ENCODE data around the gene WNT1.

WNT1 gene

DNA sequence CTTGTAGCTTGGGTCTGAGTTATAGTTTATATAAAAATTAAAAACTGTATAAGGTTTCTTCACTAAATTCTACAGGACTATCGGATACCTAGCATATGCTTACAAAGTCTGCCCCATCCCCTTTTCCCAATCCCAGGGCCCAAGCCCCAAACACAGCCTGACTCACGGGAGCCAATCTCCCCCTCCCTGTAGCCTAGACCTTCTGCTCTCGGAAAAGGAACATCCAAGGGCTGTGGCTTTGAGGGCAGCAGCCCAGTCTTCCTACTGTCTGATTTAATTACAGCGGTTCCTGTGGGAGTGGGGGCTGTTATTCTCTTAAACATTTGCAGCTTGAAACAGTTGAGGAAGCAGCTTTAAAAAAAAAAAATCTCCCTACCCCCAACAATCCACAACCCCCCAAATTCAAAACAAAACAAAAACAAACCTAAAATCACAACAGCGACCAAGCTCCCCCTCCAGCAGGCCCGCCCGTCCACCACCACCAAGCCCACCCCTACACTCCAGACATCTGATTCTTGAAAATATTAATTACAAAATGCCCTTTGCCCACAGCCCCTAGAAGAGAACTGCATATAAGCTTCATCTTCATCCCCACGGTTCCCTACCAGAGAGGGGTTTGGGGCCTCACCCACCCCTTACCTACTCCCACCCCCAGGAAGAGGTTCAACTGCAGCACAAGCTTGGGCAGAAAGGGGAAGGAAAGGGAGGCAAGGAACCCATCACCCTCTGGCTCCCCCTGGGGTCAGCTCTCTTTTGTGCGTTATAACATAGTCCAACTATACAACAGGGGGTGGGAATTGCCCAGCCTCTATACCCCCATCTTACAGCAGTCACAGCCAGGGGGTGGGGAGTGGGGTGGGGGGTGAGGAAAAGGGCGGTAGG lies 41.6 kb downstream of the WNT1 start:
- peak in 3 of 42 donors; percentile 13 to 37 (median 29) for DNase-seq

DNA sequence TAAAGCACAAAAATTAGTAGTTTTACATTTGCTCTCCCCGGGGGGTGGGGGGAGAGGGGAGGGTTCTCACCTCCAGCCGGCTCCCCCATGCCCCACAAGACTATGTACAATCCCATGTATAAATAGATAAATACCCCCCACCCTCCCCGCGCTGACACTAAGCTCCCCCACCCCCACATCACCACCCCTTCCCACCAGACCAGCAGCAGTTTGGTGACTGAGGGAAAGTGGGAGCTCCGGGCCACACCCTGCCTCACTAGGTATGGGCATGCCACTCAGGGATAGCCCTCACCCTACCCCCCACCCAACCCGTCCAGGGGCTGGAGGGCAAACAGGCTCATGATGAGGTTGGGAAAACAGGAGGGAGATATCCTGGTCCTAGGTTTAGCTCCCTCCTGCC lies 42.3 kb downstream of the WNT1 start:
- intact Hi-C loops (cut with DNase I) = no loop called here
- DNase-seq = no peak

More for the DNA sequence above, 41.6 kb downstream of the WNT1 start:
- intact Hi-C loops (cut with DNase I) = no loop called here

DNA sequence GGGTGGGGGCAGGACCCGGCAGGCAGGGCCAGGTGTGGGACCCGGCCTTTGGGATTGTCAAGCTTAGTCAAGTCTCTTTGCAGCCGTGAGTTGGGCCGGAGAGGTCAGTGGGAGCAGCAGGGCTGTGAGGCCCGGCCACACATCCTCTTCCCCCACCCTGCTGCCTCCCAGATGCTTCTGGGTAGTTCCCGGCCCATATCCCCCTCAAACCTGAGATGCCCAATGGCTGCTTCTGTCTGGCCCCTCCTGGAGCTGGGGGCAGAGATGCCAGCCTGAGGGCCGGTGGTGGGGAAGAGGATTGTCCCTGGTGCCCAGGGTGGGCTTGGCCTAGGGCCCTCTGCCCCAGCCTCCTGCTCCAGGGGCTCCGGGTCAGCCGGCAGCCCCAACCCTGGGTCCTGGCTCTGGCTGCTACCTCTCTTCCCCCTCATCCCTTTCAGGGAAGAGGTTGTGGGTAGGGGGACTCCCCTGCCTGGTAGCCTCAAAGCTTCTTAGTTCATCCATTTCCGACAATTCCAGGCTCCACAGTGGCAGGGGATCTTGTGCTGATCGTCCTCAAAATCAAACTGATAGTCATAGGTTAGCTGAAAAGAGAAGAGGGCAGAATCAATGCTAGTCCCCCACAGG lies 43.3 kb downstream of the WNT1 start:
- peak in 1 of 42 donors; percentile 19 for DNase-seq
- intact Hi-C loops (cut with DNase I) = no loop called here

DNA sequence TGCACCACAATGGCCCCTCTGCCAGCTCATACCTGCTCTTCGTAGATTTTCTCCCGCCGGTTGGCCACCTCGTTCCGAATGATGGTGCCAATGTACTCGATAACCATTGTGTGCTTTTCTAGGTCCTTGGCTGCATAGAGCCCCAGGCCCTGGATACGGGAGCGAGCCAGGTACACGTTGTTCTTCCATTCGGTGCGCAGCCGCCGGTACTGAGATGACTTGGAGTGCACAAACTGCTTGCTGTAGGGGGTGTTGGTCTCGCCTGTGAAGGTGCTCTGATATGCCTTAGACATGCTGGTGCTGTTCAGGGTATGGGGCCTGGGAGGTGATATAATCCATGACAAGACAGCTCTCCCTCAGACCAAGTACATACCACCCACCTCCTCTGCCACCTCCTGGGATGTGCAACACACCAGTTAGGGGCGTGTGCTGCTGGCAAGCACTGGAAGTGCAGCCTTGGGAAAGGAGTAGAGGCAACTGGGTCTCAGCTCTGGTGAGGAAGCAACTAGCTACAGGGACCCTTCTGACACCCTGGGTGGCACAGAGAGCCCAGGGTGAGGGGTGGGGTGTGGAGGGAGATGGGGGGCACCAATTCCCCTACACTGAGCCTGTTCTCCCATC lies 44.5 kb downstream of the WNT1 start:
- intact Hi-C loops (cut with DNase I) = no loop called here
- DNase-seq = peak in 4 of 42 donors; percentile 10 to 42 (median 34)

DNA sequence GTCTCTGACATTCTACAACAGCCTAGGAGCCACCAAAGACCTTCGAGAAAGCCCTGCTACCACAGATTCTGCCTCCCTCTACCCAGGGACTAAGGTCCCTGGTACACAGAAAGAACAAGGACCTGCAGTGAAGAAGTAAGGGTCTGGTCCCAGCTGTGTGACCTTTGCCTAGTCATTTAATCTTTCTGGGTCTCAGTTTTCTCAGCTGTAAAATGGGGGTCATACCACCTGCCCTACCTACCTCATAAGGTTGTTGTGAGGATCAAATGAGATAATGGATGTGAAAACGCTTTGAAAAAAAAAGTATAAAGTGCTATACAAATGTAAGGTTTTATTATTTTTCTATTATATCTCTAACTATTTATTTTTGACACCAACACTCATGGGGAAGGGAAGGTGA lies 45.7 kb downstream of the WNT1 start:
- intact Hi-C loops (cut with DNase I) = no loop called here

DNA sequence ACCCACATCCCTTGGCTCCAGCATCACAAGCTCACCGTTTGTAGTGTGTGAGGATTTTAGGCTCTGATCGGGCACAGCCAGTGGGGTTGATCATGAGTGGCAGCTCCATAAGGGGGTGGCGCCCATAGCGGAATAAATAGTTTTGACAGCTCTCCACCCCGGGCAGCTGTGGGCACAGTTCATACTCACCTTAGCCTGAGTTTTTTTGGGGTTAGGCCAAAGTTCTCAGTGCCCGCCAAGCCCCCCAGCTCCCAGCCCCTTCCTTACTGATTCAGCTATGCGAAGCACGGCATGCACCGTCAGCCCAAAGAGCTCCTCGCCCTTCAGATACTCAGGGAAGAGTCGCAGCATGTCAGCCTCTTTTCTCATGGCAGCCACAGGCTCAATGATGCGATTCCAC lies 46.4 kb downstream of the WNT1 start:
- no peak for DNase-seq
- intact Hi-C loops (cut with DNase I) = no loop called here

More for the DNA sequence above, 45.7 kb downstream of the WNT1 start:
- DNase-seq = no peak

DNA sequence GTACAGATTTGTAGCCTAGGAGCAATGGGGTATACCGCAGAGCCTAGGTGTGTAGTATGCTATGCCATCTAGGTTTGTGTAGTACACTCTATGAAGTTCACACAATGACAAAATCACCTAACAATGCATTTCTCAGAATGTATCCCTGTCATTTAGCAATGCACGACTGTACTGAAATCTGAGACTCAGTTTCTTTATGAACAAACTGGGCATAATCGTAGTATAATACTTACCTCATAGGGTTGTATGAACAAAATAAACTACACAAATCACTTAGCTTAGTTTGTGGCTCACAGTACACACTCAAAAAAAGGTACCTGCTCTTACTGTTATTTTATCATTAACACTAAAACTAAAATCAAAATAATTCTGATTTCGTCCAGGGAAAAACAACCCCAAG lies 47.3 kb downstream of the WNT1 start:
- no peak for DNase-seq
- intact Hi-C loops (cut with DNase I) = no loop called here

DNA sequence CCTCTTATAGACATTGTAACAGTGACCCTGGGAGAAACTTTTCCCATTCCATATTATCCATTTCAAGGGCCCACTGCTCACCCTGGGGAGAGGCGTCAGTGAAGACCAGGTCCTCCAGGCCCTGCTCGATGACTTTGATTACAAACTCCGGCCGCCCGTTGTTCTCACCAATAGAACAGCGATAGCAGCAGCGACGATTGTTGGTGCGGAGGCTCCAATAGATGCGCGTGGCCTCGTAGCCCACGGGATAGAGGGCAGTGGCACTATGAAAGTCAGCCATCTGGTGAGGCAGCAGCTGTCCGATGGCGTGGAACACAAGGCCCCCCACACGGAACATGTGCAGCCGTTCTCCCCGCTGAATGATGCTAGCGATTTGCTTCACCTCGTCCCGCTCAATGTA lies 48.0 kb downstream of the WNT1 start:
- intact Hi-C loops (cut with DNase I) = no loop called here
- no peak for DNase-seq

DNA sequence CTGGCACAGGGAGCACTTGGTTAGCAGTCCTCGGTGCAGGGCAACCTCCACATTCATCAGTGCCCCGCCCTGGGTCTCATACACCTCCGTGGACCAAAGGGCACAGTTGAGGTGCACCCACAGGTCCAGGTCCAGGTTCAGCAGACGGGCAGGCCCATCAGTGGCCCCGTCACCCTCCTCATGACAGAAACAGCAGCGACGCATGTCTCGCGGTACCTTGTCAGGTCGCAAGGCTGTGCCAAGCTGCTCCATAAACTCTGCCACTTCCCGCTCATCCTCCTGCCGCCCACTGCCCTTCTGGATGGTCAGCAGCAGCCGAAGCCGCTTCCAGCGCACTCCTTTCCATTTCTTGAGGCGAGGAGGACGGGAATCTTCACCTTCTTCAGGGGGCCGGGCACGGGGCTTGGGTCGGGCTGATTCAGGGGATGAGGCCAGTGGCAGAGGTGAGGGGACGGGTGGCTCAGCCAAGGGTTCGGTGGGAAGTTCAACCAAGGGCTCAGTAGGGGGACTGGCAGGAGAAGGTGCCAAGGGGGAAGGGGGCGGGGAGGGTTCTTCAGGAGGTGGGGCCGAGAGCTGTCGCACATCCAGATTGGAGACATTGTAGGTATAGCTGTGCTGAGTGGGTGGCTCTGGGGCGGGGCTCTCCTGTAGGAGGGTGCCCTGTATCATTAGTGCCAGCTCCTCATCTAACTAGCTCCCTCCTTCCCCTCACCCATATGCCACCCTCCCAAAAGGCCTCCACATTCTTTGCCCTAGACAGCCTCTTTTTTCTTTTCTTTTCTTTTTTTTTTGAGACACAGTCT lies 48.8 kb downstream of the WNT1 start:
- intact Hi-C loops (cut with DNase I) = no loop called here

DNA sequence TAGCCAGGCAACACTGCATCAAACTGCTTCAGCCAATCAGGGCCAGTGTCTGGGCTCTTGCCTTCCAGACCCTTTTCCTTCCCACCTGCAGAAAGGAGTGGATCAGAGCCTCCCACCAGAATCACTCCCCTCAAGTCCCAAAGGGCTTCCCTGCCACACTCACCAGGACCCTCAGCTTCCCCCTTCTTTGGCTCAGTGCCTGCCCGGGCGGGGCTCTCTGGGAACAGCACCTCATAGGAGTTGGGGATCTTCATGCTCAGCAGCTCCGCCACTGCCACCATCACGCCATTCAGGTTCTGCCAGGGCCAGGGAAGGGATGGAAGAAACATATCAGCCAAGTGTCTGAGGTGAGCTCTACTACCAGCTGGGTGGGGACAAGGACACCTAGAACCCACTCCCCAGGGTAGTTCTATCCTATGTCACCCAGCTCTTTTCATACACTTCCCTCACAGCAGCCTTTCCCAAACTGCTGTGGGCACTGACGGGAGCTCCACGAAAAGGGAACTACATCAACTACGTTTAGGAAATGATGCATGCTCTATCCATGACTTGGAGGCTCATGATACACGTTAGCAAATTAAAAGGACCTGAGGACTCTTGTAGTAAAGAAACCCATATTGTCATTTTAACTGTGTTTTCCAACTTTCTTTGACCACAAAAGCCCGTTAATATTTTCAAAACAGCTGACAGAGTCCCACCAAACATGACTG lies 49.9 kb downstream of the WNT1 start:
- intact Hi-C loops (cut with DNase I) = no loop called here
- DNase-seq = peak in 1 of 42 donors; percentile 3

More for the DNA sequence above, 48.8 kb downstream of the WNT1 start:
- DNase-seq = peak in 36 of 42 donors; percentile 24 to 86 (median 58)

DNA sequence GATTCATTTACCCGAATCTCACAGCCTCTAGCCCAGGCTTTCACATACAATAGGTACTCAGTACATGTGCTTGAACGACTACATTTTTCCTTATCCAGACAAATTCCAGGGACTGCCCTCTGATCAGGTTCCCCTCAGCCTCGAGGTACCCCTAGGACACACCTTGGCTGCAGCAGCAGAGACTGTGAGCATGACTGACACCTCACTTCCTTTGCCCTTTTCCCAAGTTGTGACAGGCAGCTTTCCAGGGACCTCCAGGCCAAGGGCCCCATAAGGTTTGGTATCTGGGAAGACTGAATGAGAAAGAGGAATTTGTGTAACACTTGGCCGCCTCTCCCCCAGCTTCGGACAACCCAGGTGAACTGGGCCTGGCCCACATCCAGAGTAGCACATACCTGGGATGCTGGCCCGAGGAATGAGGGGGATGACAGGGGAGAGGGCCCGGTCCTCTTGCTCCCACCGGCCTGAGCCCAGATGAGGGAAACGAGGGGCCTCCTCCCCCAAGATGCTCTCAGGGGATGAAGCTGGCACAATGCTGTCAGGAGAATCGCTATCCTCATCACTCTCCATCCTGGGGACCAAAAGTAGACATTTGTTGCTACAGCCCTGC lies 50.6 kb downstream of the WNT1 start:
- no peak for DNase-seq
- intact Hi-C loops (cut with DNase I) = no loop called here

DNA sequence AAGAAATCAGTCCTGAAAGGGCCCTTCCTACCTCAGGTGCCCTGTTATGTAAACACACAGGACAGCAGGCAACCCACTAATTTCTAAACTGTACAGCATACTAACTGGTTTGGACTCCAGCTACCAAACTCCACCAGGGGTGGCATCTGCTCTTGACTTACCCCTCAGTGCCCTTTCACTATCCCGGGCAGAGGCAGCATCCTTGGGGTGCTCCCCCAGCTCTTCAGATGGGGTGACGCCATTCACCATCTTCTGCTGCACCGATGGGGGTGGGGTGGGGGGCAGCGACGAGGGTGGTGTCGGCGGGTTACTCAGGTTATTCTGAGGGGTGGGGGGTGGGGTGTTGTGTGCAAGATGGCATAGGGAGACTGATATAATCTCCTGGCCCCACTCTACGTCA lies 52.0 kb downstream of the WNT1 start:
- no peak for DNase-seq
- intact Hi-C loops (cut with DNase I) = no loop called here

DNA sequence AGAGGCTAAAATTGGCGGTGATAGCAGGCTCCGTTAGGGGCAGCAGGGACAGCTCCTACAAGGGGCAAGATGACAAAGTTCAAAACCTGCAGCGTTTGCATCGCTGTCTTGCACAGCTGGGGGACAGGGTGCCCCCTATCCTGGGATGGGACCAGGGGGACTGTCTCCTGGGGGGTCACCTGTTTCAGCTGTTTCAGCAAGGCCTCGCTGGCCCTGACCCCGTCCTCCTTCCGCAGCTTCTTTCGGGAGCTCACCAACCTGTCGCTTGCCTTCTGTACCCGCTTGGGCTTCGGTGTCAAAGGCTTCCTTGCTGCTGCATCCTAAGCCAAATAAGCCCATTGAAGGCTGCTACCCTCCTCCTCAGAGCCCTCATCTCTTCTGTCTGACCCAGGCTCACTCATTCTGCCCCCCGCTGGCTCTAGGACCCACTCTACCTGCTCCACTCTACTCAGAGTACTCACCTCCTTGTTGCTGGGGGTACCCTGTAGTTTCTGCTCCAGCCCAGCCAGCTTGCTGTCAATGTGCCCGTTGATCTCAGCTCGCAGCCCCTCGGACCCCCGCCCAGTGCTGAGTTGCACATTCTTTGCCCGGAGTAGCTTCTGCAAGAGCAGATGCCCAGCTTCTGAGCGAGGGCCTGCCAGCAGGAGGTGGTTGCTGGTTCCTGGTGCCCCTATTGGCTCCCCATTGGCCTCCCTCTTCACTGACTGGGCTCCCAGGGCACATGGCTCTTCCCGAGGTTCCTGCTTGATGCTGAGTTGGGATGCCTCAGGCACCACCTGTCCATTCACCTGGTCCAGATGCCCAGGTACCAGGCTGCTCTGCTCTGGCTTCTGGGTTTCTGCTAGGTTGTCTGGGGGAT lies 52.8 kb downstream of the WNT1 start:
- DNase-seq = peak in 1 of 42 donors; percentile 3
- intact Hi-C loops (cut with DNase I) = no loop called here

DNA sequence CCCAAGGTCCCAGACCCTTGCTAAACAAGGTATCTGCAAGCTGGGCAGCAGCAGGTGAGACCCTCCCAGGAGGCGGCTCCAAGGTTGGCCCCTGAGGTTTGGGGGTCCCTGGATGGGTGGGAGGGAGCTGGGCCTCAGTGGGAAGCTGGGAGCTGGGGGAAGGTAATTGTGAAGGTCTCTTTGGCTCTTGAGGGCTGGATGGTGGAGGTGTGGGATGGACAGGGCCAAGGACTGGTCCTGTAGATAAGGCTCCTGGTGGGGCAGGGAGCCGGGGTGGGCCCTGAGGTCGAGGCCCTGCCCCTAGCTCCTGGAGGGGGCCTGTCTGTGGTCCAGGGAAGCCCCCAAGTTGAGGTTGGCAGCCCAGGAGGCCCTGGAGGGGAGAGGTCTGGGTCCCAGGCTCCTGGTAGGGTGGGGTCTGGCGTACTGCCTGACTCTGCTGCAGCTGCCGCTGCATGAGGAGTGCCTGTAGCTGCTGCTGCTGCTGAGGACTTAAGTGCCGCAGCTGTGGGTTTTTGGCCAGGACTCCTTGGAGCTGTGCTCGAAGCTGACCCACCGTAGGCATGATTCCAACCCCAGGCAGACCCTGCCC lies 53.5 kb downstream of the WNT1 start:
- peak in 1 of 42 donors; percentile 5 for DNase-seq
- intact Hi-C loops (cut with DNase I) = no loop called here
